ENCODE measurements around the gene ZNHIT1.

Gene ZNHIT1

DNA sequence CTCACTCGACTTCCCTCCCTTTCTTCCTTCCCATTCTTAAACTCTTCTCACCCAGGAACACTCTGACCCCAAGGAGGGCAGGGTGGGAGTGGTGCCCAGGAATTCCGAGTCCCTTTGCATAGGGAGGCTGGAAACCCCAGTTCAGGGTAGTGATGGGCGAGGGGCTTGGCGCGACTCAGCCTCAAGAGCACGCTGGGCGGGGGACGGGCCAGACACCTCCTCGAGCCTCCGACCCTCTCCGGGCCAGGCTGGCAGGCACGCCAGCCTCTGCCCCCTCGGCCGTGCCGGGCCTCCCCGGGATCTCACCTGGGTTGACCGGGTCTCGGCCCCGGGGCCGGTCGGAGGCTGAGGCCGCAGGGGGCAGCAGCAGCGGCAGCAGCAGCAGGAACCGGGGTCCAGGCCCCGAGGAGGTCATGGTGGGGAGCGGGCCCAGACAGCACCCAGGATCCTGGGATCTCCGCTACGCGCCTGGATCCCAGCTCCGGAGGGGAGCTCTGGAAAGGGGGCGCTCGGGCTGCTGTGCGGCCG, 1.0 kb upstream of the ZNHIT1 start:
- DNase-seq (ENCODE audit: low read depth, low spot score) = peak; percentile 46

DNA sequence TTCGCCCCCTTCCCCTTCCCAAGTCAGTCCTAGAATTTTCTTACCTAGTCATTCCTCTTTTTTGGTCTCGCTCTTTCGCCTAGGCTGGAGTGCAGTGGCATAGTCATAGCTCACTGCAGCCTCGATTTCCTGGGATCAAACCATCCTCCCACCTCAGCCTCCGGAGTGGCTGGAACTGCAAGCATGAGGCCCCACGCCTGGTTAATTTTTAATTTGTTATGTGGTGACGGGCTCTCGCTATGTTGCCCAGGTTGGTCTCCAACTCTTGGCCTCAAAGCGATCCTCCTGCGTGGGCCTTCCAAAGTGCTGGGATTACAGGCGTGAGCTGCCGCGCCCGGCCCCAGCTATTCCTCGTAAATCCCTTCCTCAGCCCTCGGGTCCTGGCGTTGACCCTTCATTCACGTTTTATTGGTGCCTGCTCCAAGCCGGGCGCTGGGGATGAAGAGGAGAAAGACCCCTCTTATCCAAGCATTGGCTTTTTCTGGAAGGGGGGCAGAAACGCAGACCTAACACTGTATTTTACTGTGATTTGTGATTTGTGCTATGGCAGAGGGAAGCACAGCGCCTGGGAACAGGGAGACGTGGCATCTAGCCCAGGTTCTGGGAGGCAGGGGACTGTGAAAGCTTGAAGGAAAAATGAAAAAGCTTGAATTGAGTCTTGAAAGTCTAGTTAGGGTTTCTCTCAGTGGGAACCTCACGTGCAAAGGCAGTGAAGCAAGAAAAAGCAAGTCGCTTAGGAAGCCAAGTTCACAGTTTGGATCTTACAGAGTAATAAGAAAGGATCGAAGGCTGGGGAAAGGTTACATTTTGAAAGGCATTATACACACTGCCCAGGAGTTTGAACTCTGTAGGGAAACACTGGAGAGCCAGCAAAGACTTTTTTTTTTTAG, 516 bp downstream of the ZNHIT1 start:
- peak; percentile 40 for DNase-seq (ENCODE audit: low read depth, low spot score)

DNA sequence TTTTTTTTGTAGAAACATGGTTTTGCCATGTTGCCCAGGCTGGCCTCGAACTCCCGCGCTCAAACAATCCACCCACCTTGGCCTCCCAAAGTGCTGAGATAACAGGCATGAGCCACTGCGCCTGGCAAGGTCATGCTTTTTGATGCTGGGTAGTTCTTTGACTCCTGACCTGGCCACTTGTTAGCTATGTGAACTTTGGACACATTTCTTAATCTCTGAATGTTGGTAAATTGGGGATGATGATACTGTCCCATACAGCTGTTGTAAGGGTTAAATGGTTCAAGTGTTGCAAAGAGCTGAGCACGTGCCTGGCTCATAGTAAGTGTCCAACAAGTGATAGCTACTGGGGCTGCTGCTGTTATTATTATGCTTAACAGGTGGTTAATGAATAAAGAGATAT, 2.3 kb downstream of the ZNHIT1 start:
- DNase-seq (ENCODE audit: low read depth, low spot score) = no peak

DNA sequence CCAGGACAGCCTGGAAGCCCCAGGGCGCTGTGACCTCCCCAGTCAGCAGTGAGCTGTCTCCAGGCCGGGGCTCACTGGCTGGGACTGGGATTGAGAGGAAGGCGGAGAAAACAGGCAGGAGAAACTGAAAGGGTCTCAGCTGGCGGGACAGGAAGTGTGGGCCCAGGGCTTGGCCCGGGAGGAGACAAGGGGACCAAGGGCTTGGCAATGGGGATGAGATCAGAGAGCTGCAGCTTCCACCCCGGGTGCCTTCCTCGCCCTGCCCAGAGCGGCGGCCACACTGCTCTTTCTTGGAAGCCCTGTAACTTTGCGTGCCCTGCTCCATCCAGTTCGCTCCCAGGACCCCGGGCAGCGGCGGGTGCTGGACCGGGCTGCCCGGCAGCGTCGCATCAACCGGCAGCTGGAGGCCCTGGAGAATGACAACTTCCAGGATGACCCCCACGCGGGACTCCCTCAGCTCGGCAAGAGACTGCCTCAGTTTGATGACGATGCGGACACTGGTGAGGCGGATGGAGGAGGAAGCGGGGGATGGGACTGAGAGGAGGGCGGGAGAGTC, 4.4 kb downstream of the ZNHIT1 start:
- no peak for DNase-seq (ENCODE audit: low read depth, low spot score)

DNA sequence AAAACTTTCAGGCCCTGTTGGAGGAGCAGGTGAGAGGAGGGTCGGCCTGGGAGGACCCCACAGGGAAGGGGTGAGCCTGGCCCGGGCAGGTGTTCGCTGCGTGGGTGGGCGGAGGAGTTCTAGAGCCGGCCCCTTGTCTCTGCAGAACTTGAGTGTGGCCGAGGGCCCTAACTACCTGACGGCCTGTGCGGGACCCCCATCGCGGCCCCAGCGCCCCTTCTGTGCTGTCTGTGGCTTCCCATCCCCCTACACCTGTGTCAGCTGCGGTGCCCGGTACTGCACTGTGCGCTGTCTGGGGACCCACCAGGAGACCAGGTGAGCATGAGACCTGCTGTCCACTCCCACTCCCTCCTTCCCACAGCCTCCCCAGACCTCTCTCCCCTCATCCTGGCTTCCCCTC, 5.6 kb downstream of the ZNHIT1 start:
- DNase-seq (ENCODE audit: low read depth, low spot score) = no peak

DNA sequence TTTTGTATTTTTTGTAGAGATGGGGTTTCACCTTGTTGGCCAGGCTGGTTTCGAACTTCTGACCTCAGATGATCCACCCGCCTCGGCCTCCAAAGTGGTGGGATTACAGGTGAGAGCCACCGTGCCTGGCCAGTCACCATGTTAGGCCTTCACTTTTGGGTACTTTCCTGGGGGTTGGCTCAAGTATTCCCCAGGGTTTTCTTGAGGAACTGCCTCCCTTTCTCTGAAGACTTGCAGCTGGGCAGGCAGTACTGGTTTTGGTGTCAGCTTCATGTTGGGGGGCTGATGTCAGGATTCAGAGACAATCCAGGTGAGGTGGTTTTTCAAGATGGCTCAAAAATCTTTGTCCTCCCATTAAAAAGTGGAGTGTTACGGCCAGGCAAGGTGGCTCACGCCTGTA, 7.7 kb downstream of the ZNHIT1 start:
- DNase-seq (ENCODE audit: low read depth, low spot score) = no peak

DNA sequence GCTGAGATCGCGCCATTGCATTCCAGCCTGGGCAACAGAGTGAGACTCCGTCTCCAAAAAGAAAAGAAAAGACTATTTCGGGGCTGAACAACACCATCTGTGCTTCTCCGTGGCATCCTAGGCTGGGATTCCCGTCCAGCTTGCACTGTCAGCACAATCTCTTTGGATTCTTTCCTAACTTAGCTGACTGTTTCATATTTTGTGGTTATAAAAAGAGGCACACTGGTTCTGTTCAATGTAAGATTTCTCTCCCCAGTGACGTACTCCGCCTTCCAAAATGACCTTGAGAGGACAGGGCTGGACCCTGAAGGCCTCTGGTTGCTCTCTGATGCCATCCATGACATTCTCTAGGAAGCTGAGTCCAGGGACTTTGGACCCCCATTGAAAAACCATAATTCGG, 8.8 kb downstream of the ZNHIT1 start:
- DNase-seq (ENCODE audit: low read depth, low spot score) = no peak

DNA sequence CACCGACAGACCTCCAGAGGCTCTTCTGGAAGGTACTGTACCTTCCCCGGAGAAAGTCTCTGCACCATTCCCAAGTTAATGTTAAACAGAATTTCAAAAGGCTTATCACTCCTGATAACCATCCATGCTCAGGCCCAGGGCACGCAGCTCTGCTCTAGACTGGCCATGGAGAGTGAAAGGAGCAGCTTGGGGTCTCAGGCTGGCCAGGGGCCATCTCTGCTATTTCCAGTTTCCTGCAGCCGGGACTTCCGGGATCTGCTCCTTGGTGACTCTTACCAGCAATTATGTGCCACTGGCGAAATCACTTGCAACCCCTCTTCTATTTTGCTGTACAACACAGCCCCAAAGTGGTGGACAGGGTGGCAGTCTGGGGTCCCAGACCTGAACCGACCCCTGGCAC, 13.7 kb downstream of the ZNHIT1 start:
- DNase-seq (ENCODE audit: low read depth, low spot score) = no peak

DNA sequence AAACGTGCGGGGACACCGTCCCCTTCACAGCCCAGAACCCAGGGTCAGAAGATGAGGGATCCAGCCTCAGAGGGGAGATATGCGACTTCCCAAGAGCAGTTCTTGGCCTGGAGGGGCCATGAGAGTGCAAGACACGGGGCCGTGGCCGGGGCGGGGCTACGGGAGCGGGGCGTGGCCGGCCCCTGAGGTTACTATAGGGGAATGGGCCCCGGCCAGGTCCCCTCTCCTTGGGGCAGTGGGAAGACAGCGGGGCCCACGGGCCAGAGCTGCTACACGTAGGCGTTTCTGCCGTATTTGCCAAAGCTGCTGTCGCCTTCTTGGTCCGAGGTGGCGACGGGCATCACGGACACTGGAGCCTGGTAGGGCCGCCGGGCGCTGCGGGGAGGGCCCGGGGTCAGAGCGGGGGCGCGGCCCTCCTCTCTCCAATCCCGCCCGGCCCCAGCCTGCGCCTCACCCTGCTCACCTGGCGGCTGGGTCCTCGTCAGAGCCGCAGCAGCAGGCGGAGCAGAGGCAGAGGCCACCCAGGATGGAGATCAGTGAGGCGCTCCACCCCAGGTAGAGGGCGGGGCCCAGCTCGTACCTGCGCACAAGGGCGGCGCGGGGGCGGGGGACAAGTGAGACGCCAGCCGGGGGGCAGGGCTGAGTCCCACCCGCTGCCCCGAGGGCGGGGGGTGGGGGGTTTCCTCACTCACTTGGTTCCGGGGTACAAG, 14.3 kb downstream of the ZNHIT1 start:
- DNase-seq (ENCODE audit: low read depth, low spot score) = peak; percentile 24

DNA sequence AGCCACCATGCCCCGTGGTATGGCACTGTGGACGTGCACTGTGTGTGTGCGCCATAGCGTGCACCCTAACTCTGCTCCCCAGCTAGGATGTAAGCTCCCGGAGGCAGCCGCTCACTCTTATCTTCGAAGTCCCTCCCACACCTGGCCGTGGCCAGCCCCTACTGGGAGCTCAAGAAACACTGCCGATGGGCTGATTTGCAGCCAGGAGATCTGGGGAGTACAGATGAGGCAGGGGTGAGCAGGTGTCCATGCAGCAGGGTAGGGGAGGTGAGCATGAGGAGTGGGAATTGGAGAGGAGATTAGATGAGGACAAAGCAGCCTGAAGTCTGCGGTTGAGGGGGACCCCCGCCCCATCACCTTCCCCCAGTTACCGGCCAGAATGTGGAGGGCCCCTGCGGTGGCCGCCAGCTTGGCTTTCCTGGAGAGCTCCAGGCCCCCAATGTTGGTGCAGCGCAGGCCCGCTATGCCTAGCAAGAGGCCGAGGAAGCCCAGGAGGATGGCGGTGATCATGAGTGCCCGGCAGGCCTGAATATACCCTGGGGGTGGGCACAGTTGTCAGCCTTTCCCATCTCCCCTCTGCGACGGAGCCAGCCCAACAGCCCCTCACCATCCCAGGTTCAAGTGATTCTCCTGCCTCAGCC, 16.1 kb downstream of the ZNHIT1 start:
- no peak for DNase-seq (ENCODE audit: low read depth, low spot score)

DNA sequence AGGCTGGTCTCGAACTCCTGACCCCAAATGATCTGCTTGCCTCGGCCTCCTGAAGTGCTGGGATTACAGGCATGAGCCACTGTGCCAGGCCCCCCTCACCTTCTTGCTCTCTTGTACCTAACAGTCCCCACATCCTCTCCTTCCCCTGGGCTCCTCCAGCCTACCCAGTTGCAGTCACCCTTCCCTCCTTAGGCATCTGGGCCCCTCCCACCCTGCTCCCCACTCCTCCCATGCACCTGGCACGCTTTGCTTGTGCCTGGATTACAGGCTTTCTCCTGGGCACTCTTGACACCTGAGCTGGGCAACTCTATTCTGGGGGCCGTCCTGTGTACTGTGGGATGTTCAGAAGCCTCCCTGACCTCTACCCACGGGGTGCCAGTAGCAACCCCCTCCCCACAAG, 16.7 kb downstream of the ZNHIT1 start:
- no peak for DNase-seq (ENCODE audit: low read depth, low spot score)

DNA sequence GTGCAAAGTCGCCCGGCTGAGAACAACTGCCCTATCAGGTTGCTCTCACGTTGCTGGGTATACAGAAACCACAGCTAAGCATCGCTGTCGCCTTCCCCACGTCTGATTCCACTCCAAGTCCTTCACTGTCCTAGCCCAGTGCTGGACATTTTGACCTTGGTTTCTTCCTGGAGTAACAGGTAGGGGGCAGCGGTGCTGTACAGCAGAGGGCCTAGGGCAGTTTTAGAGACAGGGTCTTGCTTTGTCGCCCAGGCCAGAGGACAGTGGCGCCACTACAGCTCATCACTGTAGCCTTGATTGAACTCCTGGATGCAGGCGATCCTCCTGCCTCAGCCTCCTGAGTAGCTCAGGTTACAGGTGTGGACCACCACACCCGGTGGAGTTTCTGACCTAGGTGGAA, 17.1 kb downstream of the ZNHIT1 start:
- no peak for DNase-seq (ENCODE audit: low read depth, low spot score)

DNA sequence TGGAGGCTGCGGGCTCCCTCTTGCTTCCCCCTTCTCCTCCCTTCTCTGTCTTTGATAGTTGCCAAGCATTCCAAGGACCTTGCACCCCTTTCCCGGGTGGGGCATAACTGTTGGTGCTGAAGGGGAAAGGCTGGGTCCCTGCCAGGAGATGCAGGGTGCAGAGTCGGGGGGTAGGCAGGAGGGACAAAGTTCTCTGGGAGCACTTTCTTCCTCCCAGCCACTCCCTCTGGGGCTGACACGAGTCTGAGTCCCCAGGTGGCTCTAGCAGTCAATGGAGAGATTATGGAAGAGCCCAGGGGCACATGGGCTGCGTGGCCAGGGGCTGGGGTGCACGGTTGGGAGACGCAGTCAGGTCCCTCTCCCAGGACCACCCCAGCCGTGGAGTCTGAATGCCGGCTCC, 17.6 kb downstream of the ZNHIT1 start:
- no peak for DNase-seq (ENCODE audit: low read depth, low spot score)

DNA sequence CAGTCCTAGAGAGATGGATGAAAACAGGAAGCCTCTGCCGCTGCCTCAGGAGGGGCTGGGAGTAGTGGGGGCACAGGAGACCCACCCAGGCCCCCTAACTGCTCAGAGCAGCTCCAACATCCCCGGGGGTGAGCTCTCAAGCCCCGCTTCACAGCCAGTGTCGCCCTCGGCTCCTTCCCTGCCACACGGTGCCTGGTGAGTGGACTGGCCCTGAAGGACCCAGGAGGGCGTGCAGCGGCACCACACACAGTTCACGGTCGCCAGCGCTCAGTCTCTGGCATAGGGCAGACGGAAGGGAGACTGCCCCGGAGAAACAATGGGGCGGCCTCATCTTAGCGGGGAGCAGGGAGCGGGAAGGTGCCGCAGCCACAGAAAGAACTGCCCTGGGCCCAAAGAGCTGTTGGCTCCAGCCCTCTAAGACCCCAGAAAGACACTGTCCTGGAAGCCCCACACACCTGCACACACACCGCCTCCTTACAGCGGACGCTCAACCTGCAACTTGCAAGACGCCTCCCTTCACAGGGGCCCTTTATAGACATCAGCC, 18.4 kb downstream of the ZNHIT1 start:
- DNase-seq (ENCODE audit: low read depth, low spot score) = no peak

DNA sequence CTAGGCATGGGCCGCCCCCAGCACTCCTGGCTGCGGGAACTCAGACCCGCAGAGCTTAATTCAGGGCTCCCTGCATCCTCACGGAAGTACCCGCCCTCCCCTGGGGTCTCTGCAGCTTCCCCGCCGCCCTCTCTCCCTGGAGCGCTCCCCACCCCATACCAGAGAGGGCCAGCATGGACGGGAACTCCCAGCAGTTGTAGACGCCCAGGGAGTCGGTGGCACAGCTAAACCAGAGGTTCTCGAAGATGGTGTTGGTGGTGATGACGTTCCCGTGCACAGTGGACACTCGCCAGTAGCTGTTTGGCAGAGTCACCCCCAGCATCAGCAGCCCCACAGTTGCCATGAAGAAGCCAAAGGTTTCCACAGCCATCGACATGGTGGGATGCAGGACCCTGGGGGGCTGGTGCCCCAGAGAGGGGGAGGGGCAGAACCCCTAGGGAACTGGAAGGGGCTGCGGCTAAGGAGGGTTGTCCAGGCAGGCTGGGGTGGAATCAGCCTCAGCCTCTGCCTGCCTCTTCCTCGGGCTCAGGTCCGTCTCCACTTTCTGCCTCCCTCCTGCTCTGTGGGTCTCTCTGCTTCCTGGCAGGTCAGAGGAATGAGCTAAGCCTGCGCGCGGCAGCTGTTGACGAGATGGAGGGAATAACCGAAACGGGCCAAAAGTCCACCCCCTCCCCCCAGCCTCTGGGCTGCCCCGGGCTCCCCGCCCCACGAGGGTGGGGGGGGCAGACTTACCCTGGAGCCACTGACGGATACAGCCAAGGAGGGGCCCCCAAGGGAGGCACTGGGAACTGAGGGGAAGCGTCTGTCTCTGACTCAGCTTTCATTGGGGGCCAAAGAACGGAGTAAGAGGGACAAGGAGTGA, 19.5 kb downstream of the ZNHIT1 start, which contains the start of gene CLDN15:
Gene CLDN15, minus strand, starts transcription at position 597 of the 862 bp plus-strand sequence. Its CDS starts 221 bp downstream, at position 376.
- DNase-seq (ENCODE audit: low read depth, low spot score) = no peak

DNA sequence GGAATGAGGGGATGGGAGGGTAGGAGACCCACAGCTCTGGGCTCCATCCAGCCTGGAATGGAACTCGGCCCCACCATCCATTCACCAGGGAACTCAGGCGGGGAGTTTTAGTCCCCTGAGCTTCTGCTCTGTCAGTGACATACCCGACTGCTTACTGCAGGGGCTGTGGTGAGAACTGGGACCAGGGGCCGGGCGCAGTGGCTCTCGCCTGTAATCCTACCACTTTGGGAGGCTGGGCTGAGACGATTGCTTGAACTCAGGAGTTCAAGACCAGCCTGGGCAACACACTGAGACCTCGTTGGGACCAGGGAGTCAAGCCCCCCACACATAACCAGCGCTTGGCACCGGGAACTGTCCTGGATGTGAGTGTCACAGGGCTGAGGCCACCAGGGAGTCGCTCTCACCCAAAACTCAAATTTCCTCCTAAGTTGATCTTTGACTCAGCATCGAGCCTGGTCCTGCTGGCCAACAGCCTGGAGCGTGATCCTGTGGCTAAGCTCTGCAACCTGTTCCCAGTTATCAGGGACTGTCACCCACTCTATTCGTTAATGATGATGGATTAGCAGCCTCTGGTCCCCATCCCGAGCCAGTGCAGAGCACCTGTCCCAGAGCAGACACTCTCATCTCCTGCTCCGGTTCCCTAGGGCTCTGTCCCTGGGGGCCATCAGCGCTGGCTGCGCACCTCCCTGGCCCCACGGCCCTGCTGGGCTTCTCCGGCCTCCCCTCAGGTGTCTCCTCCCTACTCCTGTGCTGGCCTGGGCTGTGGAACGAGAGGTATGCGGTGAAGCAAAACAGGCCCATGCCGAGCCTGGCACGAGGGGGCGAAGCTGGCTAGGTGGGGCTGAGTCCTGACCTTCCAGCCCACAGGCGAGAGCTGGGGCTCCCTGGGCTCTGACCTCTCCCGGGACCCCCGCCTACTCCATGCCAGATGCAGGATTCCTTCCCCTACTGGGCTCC, 20.5 kb downstream of the ZNHIT1 start:
- no peak for DNase-seq (ENCODE audit: low read depth, low spot score)

DNA sequence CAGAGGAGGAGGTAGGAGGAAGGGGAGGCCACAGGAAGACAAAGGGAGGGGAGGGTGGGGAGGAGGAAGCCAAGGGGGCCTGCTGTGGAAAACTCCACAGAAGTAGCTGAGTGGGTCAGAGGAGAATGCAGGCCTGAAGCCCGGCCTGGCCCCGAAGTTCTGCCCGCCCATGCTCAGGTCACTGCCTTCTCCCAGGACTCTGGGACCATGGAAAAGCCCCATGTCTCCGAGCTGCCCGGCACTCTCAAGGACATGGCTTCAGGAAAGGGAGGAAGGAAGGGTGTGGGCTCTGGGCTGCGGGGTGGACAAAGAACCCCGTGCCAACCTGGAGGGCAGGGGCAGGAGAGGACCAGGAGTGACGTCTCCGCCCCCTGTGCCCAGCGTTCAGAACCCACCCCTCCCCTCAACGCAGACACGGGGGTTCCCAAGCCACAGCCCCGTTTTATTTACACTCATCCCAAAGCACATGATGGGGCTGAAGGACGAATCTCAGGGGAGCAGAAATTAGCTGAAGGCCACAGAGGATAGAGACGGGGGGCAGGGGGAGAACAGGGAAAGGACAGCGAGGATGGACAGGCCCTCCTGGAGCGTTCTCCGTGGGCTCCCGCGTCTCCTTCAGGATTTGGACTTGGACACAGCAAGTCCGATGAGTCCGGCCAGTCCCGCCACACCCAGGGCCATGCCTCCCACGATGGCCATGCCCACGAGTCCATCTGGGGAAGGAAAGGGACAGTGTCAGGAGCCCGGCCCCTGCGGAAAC, 21.4 kb downstream of the ZNHIT1 start:
- DNase-seq (ENCODE audit: low read depth, low spot score) = no peak

DNA sequence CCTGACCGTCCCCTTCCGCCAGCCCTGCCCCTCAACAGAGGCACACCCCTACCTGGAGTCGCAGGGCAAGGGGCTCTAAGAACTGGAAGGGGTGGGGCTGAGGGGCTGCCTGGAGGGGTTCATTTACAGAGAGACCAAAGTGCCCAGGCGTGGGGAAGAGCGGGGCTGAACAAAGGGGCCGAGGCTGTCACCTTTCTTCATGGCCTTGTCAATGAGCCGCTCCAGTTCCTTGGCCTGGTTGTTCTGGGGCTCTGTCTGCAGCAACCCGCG, 21.9 kb downstream of the ZNHIT1 start:
- no peak for DNase-seq (ENCODE audit: low read depth, low spot score)

Measured in astrocyte of the hippocampus (primary cell).